HCT116 (cell line): ENCODE results near the gene FGFR4. TPM values are rescaled to one million over a fixed set of nuclear protein-coding genes. Genes with fewer than 3 reads are reported as not detected.

ENCODE experiments used
- ATAC-seq: fragments of 200-7000 bp; cut with Tn5 transposase; 2 replicates; pipeline ENCODE4 v1.9.1; 2020; ENCODE audit warnings: mild to moderate bottlenecking, moderate library complexity
- BruUV-seq: library from RNA; stranded (reverse); fragments of 400-500 nt; replicated peaks from 2 replicates; lab custom pipeline; 2021; lab: Mats Ljungman, UMichigan
- CTCF ChIA-PET: fragments of 300-600 bp; sonication (Branson Sonifier 250); formaldehyde crosslinking; loops from one replicate; lab custom pipeline; 2021; ENCODE audit warnings: antibody characterized with exemption; lab: Charles Lee
- POLR2A ChIA-PET: fragments of 300-600, 350-600 bp; sonication (Branson Sonifier 250); formaldehyde crosslinking; loops from one replicate; lab custom pipeline; 2021; ENCODE audit warnings: antibody characterized with exemption; lab: Charles Lee
- RAD21 ChIA-PET, 2 experiments: fragments of 300-600 bp; sonication (Branson Sonifier 250); formaldehyde crosslinking; loops; one replicate each; lab custom pipeline; 2023; ENCODE audit warnings: low total read pairs in 2 of 2; ENCODE audit not compliant: uncharacterized antibody in 2 of 2, unreplicated experiment in 2 of 2, low non-redundant PET in 1 of 2; lab: Charles Lee
- DNase-seq: peaks from one replicate; pipeline ENCODE4 v3.0.0-alpha.2; 2010; ENCODE audit warnings: low read depth, low spot score
- H2AFZ ChIP-seq: fragments of 200-600 bp; shearing (Covaris generic), sonication (generic); 2 replicates; pipeline ENCODE4 v1.6.1; 2017; ENCODE audit warnings: low read depth, mixed run types, mixed read lengths, antibody characterized with exemption, low read length; ENCODE audit not compliant: poor library complexity, severe bottlenecking
- H3K27ac ChIP-seq: 2 replicates; pipeline ENCODE4 v1.5.1; 2012; ENCODE audit warnings: low read depth, low read length
- H3K27me3 ChIP-seq: fragments of 200-600 bp; sonication (generic); 2 replicates; pipeline ENCODE4 v1.6.1; 2016; ENCODE audit warnings: mixed run types, low read length, mixed read lengths; ENCODE audit not compliant: insufficient read depth
- H3K36me3 ChIP-seq, 2 experiments: fragments of 200-500 bp in 1 of 2; fragments of 200-600 bp in 1 of 2; sonication (Bioruptor generic) in 1 of 2; sonication (generic) in 1 of 2; 2 replicates each; pipeline versions ENCODE4 v1.5.1 to v1.6.1; 2014 to 2016; ENCODE audit warnings: low read length in 2 of 2, inconsistent platforms in 1 of 2, mixed read lengths in 1 of 2, mixed run types in 1 of 2; ENCODE audit not compliant: insufficient read depth in 2 of 2, control insufficient read depth in 1 of 2
- H3K4me1 ChIP-seq, 2 experiments: fragments of 200-600 bp in 1 of 2; sonication (generic) in 1 of 2; 2 replicates each; pipeline versions ENCODE4 v1.5.1 to v1.6.1; 2012 to 2017; ENCODE audit warnings: low read length in 2 of 2, inconsistent platforms in 1 of 2, mild to moderate bottlenecking in 1 of 2, mixed read lengths in 1 of 2, mixed run types in 1 of 2, moderate library complexity in 1 of 2; ENCODE audit not compliant: insufficient read depth in 2 of 2, control insufficient read depth in 1 of 2
- H3K4me2 ChIP-seq: fragments of 200-600 bp; sonication (generic); 2 replicates; pipeline ENCODE4 v1.6.1; 2017; ENCODE audit warnings: mixed run types, low read length, mixed read lengths
- H3K4me3 ChIP-seq, 2 experiments: fragments of 200-600 bp in 1 of 2; sonication (generic) in 1 of 2; replicated peaks in 1 of 2; 2 replicates each; pipeline ENCODE4 v1.5.1; 2011 to 2016; ENCODE audit warnings: low read length in 2 of 2, control low read depth in 1 of 2, low read depth in 1 of 2, mild to moderate bottlenecking in 1 of 2, mixed read lengths in 1 of 2, mixed run types in 1 of 2
- H3K79me2 ChIP-seq: fragments of 200-600 bp; sonication (generic); 2 replicates; pipeline ENCODE4 v1.6.1; 2017; ENCODE audit warnings: mild to moderate bottlenecking, mixed run types, low read length, moderate library complexity, mixed read lengths; ENCODE audit not compliant: insufficient read depth
- H3K9ac ChIP-seq: fragments of 200-600 bp; sonication (generic); 2 replicates; pipeline ENCODE4 v1.6.1; 2016; ENCODE audit warnings: low read length, mixed read lengths
- H3K9me2 ChIP-seq: fragments of 200-600 bp; sonication (generic), shearing (Covaris generic); 2 replicates; pipeline ENCODE4 v1.6.1; 2017; ENCODE audit warnings: mixed run types, mild to moderate bottlenecking, moderate library complexity; ENCODE audit not compliant: insufficient read depth
- H3K9me3 ChIP-seq, 2 experiments: fragments of 200-500 bp in 1 of 2; fragments of 200-600 bp in 1 of 2; sonication (Bioruptor generic) in 1 of 2; sonication (generic) in 1 of 2; 2 replicates each; pipeline ENCODE4 v1.6.1; 2014 to 2017; ENCODE audit warnings: low read length in 2 of 2, mixed read lengths in 2 of 2, inconsistent platforms in 1 of 2, low read depth in 1 of 2, mild to moderate bottlenecking in 1 of 2, mixed run types in 1 of 2, moderate library complexity in 1 of 2; ENCODE audit not compliant: control insufficient read depth in 1 of 2, insufficient read depth in 1 of 2
- H4K20me1 ChIP-seq: fragments of 200-600 bp; sonication (generic), shearing (Covaris generic); 2 replicates; pipeline ENCODE4 v1.6.1; 2017; ENCODE audit warnings: mixed run types, mild to moderate bottlenecking, moderate library complexity; ENCODE audit not compliant: insufficient read depth
- CTCF ChIP-seq, 3 experiments: fragments of 200-600 bp in 1 of 3; sonication (generic) in 1 of 3; IDR thresholded peaks in 2 of 3; conservative IDR thresholded peaks in 1 of 3; 2 replicates each; pipeline ENCODE4 v1.5.1; 2012 to 2017; ENCODE audit warnings: low read depth in 2 of 3, low read length in 2 of 3, antibody characterized with exemption in 1 of 3, borderline replicate concordance in 1 of 3, control low read depth in 1 of 3, mild to moderate bottlenecking in 1 of 3, mixed read lengths in 1 of 3, mixed run types in 1 of 3, moderate library complexity in 1 of 3; ENCODE audit not compliant: insufficient read depth in 1 of 3
- FOSL1 ChIP-seq: IDR thresholded peaks from 2 replicates; pipeline ENCODE4 v1.6.1; 2012; ENCODE audit warnings: low read depth
- JUND ChIP-seq: IDR thresholded peaks from 2 replicates; pipeline ENCODE4 v1.6.1; 2012
- MAX ChIP-seq: IDR thresholded peaks from 2 replicates; pipeline ENCODE4 v1.6.1; 2012
- POLR2AphosphoS5 ChIP-seq: IDR thresholded peaks from 2 replicates; pipeline ENCODE4 v1.6.1; 2011; ENCODE audit warnings: mild to moderate bottlenecking, low read depth, low read length, moderate library complexity
- YY1 ChIP-seq: IDR thresholded peaks from 2 replicates; pipeline ENCODE4 v1.6.1; 2011; ENCODE audit warnings: low read length, low read depth, moderate library complexity, mild to moderate bottlenecking; ENCODE audit not compliant: insufficient replicate concordance; ENCODE audit errors: extremely low read depth
- intact Hi-C: fragments of 100-400 bp; cut with micrococcal nuclease; formaldehyde crosslinking; loops from 2 replicates; pipeline ENCODE4 v1.10.0; 2022
- total RNA-seq: library from RNA; stranded (reverse); gene quantifications from one replicate; pipeline ENCODE4 v1.2.1, GENCODE V29; 2021; ENCODE audit not compliant: unreplicated experiment

Gene FGFR4
- total RNA-seq, 1 experiment from 2014 or later = 78.1 TPM

- ChIA-PET POLR2A (no interaction called here), CTCF (interaction anchor here (1.4 to 2.1 kb wide), 2 partner anchors 13 to 183 kb away, joined by 4 to 5 read pairs; no protein-coding TSS in a partner anchor), RAD21 (no interaction called here)
- H2AFZ ChIP-seq = no peak overlapping the region
- H3K79me2 ChIP-seq = no peaks in the 10 kb centered on the region
- H3K9ac ChIP-seq = no peak overlapping the region
- ATAC-seq (no peak), DNase-seq (no peak)
- H3K27me3 ChIP-seq = no peaks in the 10 kb centered on the region
- H4K20me1 ChIP-seq = no peaks in the 10 kb centered on the region
- H3K27ac ChIP-seq = no peak overlapping the region
- H3K9me3 ChIP-seq = no peaks in the 10 kb centered on the region
- BruUV-seq = no TSS peak
- H3K4me1 ChIP-seq = peaks cover 4 to 18% of the 10 kb centered on the region in 2 experiments; a peak in 2 of 4 replicates
- H3K4me3 ChIP-seq = no peak overlapping the region
- H3K9me2 ChIP-seq = no peaks in the 10 kb centered on the region
- TF ChIP-seq JUND (no peak), CTCF (IDR thresholded peaks at IDR 0.05 in 2 of 3, conservative IDR thresholded peaks at IDR 0.05 in 1 of 3; ENCODE audit: borderline replicate concordance in 1 of 3, insufficient read depth in 1 of 3, low read depth in 2 of 3, low read length in 2 of 3) (no peak), POLR2AphosphoS5 (no peak)
- intact Hi-C loops = no loop called here
- no peak overlapping the region for H3K4me2 ChIP-seq
- no peaks in the 10 kb centered on the region for H3K36me3 ChIP-seq
These were observed 40.1 kb downstream of the FGFR4 start for GRCh38 chr5:177126771-177127170.

- no peak for ATAC-seq
- no peak overlapping the region for H3K4me2 ChIP-seq
- POLR2A ChIA-PET = no interaction called here
These were observed 41.9 kb downstream of the FGFR4 start for GRCh38 chr5:177128551-177128981.

More at GRCh38 chr5:177128551-177128981, 41.9 kb downstream of the FGFR4 start:
- no peak for DNase-seq
- Histone ChIP-seq H2AFZ (peak overlapping the region; percentile 80), H3K79me2 (no peaks in the 10 kb centered on the region), H4K20me1 (no peaks in the 10 kb centered on the region), H3K27ac (no peak overlapping the region)
- intact Hi-C loops = no loop called here
- TF ChIP-seq YY1 = peak; percentile 32
- TF ChIP-seq MAX = no peak
- no peak for TF ChIP-seq FOSL1
- TF ChIP-seq, all 23 proteins: peak for 1
- BruUV-seq = no TSS peak
- H3K9me2 ChIP-seq = no peaks in the 10 kb centered on the region
- peaks cover 4 to 24% of the 10 kb centered on the region in 2 experiments; a peak in 3 of 4 replicates for H3K4me1 ChIP-seq
- ChIA-PET RAD21 (no interaction called here), CTCF (interaction anchor here (0.9 kb wide), 1 partner anchor 17 kb away, joined by 3 read pairs; no protein-coding TSS in a partner anchor)
- H3K4me3 ChIP-seq = no peak overlapping the region
- H3K36me3 ChIP-seq = no peaks in the 10 kb centered on the region
- no peaks in the 10 kb centered on the region for H3K9me3 ChIP-seq
- no peaks in the 10 kb centered on the region for H3K27me3 ChIP-seq
- H3K9ac ChIP-seq = no peak overlapping the region
